MM.1S (cell line): ENCODE results near the gene CSNK1A1.

Source experiments
- DNase-seq: peaks from one replicate; pipeline ENCODE4 v3.0.0-alpha.2; 2015
- H2AFZ ChIP-seq: fragments of 300-600 bp; sonication (generic); 2 replicates; pipeline ENCODE4 v1.6.0; 2016; ENCODE audit warnings: antibody characterized with exemption, low read length
- H3F3A ChIP-seq: fragments of 300-600 bp; sonication (generic); 2 replicates; pipeline ENCODE4 v1.6.1; 2016; ENCODE audit warnings: mild to moderate bottlenecking, antibody characterized with exemption, low read length, moderate library complexity, mixed read lengths; ENCODE audit not compliant: insufficient read depth
- H3K27ac ChIP-seq: fragments of 300-600 bp; sonication (generic); 2 replicates; pipeline ENCODE4 v1.5.1; 2016; ENCODE audit warnings: mild to moderate bottlenecking, low read length
- H3K27me3 ChIP-seq: fragments of 300-600 bp; sonication (generic); replicated peaks from 2 replicates; pipeline ENCODE4 v1.6.0; 2016; ENCODE audit warnings: low read length; ENCODE audit not compliant: insufficient read depth
- H3K36me3 ChIP-seq: fragments of 300-600 bp; sonication (generic); replicated peaks from 2 replicates; pipeline ENCODE4 v1.6.1; 2016; ENCODE audit warnings: mild to moderate bottlenecking, low read length, mixed read lengths; ENCODE audit not compliant: insufficient read depth
- H3K4me1 ChIP-seq: fragments of 300-600 bp; sonication (generic); 2 replicates; pipeline ENCODE4 v1.6.1; 2016; ENCODE audit warnings: low read length, mixed read lengths
- H3K4me2 ChIP-seq: fragments of 300-600 bp; sonication (generic); 2 replicates; pipeline ENCODE4 v1.6.0; 2016; ENCODE audit warnings: low read depth, low read length
- H3K4me3 ChIP-seq: fragments of 300-600 bp; sonication (generic); 2 replicates; pipeline ENCODE4 v1.5.1; 2016; ENCODE audit warnings: low read length, mixed read lengths
- H3K79me2 ChIP-seq: fragments of 300-600 bp; sonication (generic); 2 replicates; pipeline ENCODE4 v1.6.1; 2016; ENCODE audit warnings: mixed run types, low read length, mixed read lengths
- H3K9ac ChIP-seq: fragments of 300-600 bp; sonication (generic); 2 replicates; pipeline ENCODE4 v1.6.1; 2016; ENCODE audit warnings: low read length, mixed read lengths
- H3K9me2 ChIP-seq: fragments of 300-600 bp; sonication (generic); replicated peaks from 2 replicates; pipeline ENCODE4 v1.6.1; 2016; ENCODE audit warnings: mild to moderate bottlenecking, low read length, mixed read lengths; ENCODE audit not compliant: insufficient read depth
- H3K9me3 ChIP-seq: fragments of 300-600 bp; sonication (generic); replicated peaks from 2 replicates; pipeline ENCODE4 v1.6.1; 2016; ENCODE audit warnings: mild to moderate bottlenecking, low read length, mixed read lengths; ENCODE audit not compliant: insufficient read depth
- H4K20me1 ChIP-seq: fragments of 300-600 bp; sonication (generic); 2 replicates; pipeline ENCODE4 v1.6.1; 2016; ENCODE audit warnings: mild to moderate bottlenecking, low read length, moderate library complexity, mixed read lengths; ENCODE audit not compliant: insufficient read depth
- CTCF ChIP-seq: fragments of 300-600 bp; sonication (generic); IDR thresholded peaks from 2 replicates; pipeline ENCODE4 v1.5.1; 2016; ENCODE audit warnings: antibody characterized with exemption, low read length, mixed read lengths
- EZH2 ChIP-seq: fragments of 300-600 bp; sonication (generic); optimal IDR thresholded peaks from 2 replicates; pipeline ENCODE3; 2017; ENCODE audit warnings: low read depth, mild to moderate bottlenecking, antibody characterized with exemption, low read length, mixed read lengths
- EZH2phosphoT487 ChIP-seq: fragments of 300-600 bp; sonication (generic); IDR thresholded peaks from 2 replicates; pipeline ENCODE4 v1.6.1; 2018; ENCODE audit warnings: antibody characterized with exemption, low read length

The CSNK1A1 gene

GRCh38 chr5:149575131-149575530 is 23.9 kb upstream of the CSNK1A1 start:
- Histone ChIP-seq H3K4me1 (peaks cover 19% of the 10 kb centered on the region), H3K4me2 (no peak overlapping the region), H3K79me2 (no peaks in the 10 kb centered on the region), H3F3A (peaks cover 3% of the 10 kb centered on the region; the same call in 1 of the 2 replicates), H4K20me1 (no peaks in the 10 kb centered on the region), H3K4me3 (no peak overlapping the region), H3K9ac (no peak overlapping the region), H3K9me3 (no peaks in the 10 kb centered on the region), H3K27me3 (no peaks in the 10 kb centered on the region), H3K36me3 (no peaks in the 10 kb centered on the region), H3K9me2 (no peaks in the 10 kb centered on the region), H3K27ac (no peak overlapping the region), H2AFZ (no peak overlapping the region)
- DNase-seq: no peak
- TF ChIP-seq EZH2phosphoT487 (no peak), EZH2 (no peak), CTCF (no peak)

- Histone ChIP-seq H4K20me1 (no peaks in the 10 kb centered on the region), H3K4me3 (no peak overlapping the region), H3K4me1 (peaks cover 19% of the 10 kb centered on the region), H3K27me3 (no peaks in the 10 kb centered on the region), H3K79me2 (no peaks in the 10 kb centered on the region), H3K9me2 (no peaks in the 10 kb centered on the region), H3K9ac (no peak overlapping the region), H3K4me2 (no peak overlapping the region), H3K27ac (no peak overlapping the region), H3F3A (peaks cover 3% of the 10 kb centered on the region; the same call in 1 of the 2 replicates), H3K9me3 (no peaks in the 10 kb centered on the region), H3K36me3 (no peaks in the 10 kb centered on the region), H2AFZ (no peak overlapping the region)
- no peak for TF ChIP-seq CTCF
- no peak for TF ChIP-seq EZH2phosphoT487
- TF ChIP-seq EZH2: no peak
- DNase-seq: no peak
These were observed 21.5 kb upstream of the CSNK1A1 start for GRCh38 chr5:149572576-149573231.

GRCh38 chr5:149572170-149572569 is 20.9 kb upstream of the CSNK1A1 start:
- H3K4me3 ChIP-seq: no peak overlapping the region
- no peaks in the 10 kb centered on the region for H3K9me3 ChIP-seq
- H3K4me2 ChIP-seq: no peak overlapping the region
- H3K9me2 ChIP-seq: no peaks in the 10 kb centered on the region
- peaks cover 19% of the 10 kb centered on the region for H3K4me1 ChIP-seq
- H3F3A ChIP-seq: peaks cover 3% of the 10 kb centered on the region; the same call in 1 of the 2 replicates
- no peaks in the 10 kb centered on the region for H3K36me3 ChIP-seq
- H3K27ac ChIP-seq: no peak overlapping the region
- H3K27me3 ChIP-seq: no peaks in the 10 kb centered on the region
- no peaks in the 10 kb centered on the region for H4K20me1 ChIP-seq
- TF ChIP-seq EZH2: no peak
- no peak for TF ChIP-seq CTCF
- TF ChIP-seq EZH2phosphoT487: no peak
- H2AFZ ChIP-seq: no peak overlapping the region
- no peak overlapping the region for H3K9ac ChIP-seq
- DNase-seq: no peak
- H3K79me2 ChIP-seq: no peaks in the 10 kb centered on the region
